Transverse colon (tissue), 4 donors: ENCODE measurements around the gene ADIPOR2. TPM values are rescaled to one million over a fixed set of nuclear protein-coding genes. Genes with fewer than 3 reads are reported as not detected.

Experiments used
- DNase-seq: peaks from one replicate; pipeline ENCODE4 v3.0.0-alpha.2; 2019
- H3K27ac ChIP-seq, 4 donors: fragments of 200-600 bp; sonication (generic); 2 replicates each; pipeline ENCODE4 v1.5.1; 2016 to 2018; ENCODE audit warnings: inconsistent platforms in 4 of 4
- H3K27me3 ChIP-seq: fragments of 200-600 bp; sonication (generic); 2 replicates; pipeline ENCODE4 v1.5.1; 2017; ENCODE audit warnings: inconsistent platforms
- H3K36me3 ChIP-seq, 4 donors: fragments of 200-600 bp; sonication (generic); 2 replicates each; pipeline ENCODE4 v1.5.1; 2017 to 2019; ENCODE audit warnings: inconsistent platforms in 4 of 4
- H3K4me1 ChIP-seq, 4 donors: fragments of 200-600 bp; sonication (generic); 2 replicates each; pipeline ENCODE4 v1.5.1; 2017 to 2020; ENCODE audit warnings: inconsistent platforms in 4 of 4
- H3K4me3 ChIP-seq, 4 donors: fragments of 200-600 bp; sonication (generic); 1 replicate in 1 of 4; 2 replicates in 3 of 4; pipeline versions ENCODE4 v1.5.1 to v1.6.1; 2017 to 2019; ENCODE audit warnings: inconsistent platforms in 4 of 4
- H3K9me3 ChIP-seq, 2 donors: fragments of 200-600 bp; sonication (generic); 2 replicates each; pipeline ENCODE4 v1.5.1; 2017 to 2019; ENCODE audit warnings: inconsistent platforms in 2 of 2
- CTCF ChIP-seq, 5 experiments: fragments of 200-600 bp in 3 of 5; fragments of 450-650 bp in 2 of 5; sonication (generic) in 3 of 5; IDR thresholded peaks; 1 replicate in 2 of 5; 2 replicates in 3 of 5; pipeline ENCODE4 v1.5.1; 2016 to 2017; ENCODE audit warnings: antibody characterized with exemption in 5 of 5, inconsistent platforms in 3 of 5, mild to moderate bottlenecking in 2 of 5, moderate library complexity in 1 of 5
- EP300 ChIP-seq: sonication (generic); formaldehyde crosslinking; IDR thresholded peaks from one replicate; pipeline ENCODE4 v1.6.1; 2017; ENCODE audit warnings: antibody characterized with exemption, low read depth
- POLR2A ChIP-seq: fragments of 450-650 bp; IDR thresholded peaks from one replicate; pipeline ENCODE4 v1.6.1; 2016; ENCODE audit warnings: antibody characterized with exemption, mild to moderate bottlenecking, moderate library complexity
- POLR2AphosphoS5 ChIP-seq, 3 donors: sonication (generic); formaldehyde crosslinking; IDR thresholded peaks; one replicate each; pipeline ENCODE4 v1.6.1; 2016; ENCODE audit warnings: antibody characterized with exemption in 3 of 3
- WGBS, 2 donors: methylation state at CpG; one replicate each; pipeline ENCODE4 v1.1.5; 2018; ENCODE audit warnings: low coverage in 1 of 2; 5-methylcytosine and 5-hydroxymethylcytosine counted together
- in situ Hi-C, 4 donors: fragments of 200-750 bp; cut with MboI; loops; one replicate each; pipeline versions ENCODE4 v1.15.0 to v1.15.1; 2017; ENCODE audit warnings: low sequenced_read_pairs in 3 of 4, low pct_ligation_motif_present in 1 of 4, low pct_unique_long_range_greater_than_20kb in 1 of 4
- intact Hi-C: fragments of 100-400 bp; cut with DNase I; formaldehyde crosslinking; loops from one replicate; pipeline ENCODE4 v1.15.1; 2023; ENCODE audit warnings: low total_unique reads
- total RNA-seq, 4 donors: library from RNA; depleted of rRNA; stranded (reverse); fragments of >200 nt; gene quantifications; one replicate each; pipeline ENCODE4 v1.1.0, GENCODE V29; 2016

Gene ADIPOR2
- total RNA-seq, 4 donors from 2014 or later, result 27.9 to 74.2 (median 52.1) TPM

- H3K27me3 ChIP-seq, result peaks cover 37% of the 10 kb centered on the region
- no peak for DNase-seq
- in situ Hi-C loops (no loop called here), intact Hi-C loops (loop anchor here (10.0 kb wide), 1 partner anchor 74 kb away; no protein-coding TSS in a partner anchor)
- no peaks in the 10 kb centered on the region for H3K4me1 ChIP-seq
- H3K36me3 ChIP-seq, result no peaks in the 10 kb centered on the region
- 10 to 34% methylated on average over 2 to 3 of the region's 3 CpGs for WGBS, 2 donors
- no peak overlapping the region for H3K27ac ChIP-seq
- no peaks in the 10 kb centered on the region for H3K9me3 ChIP-seq
- H3K4me3 ChIP-seq, result no peak overlapping the region
- TF ChIP-seq CTCF (IDR thresholded peaks at IDR 0.05) (no peak), POLR2A (no peak), EP300 (no peak), POLR2AphosphoS5 (IDR thresholded peaks at IDR 0.05) (no peak)
These were observed 139.6 kb downstream of the ADIPOR2 start for GRCh38 chr12:1830401-1830845.

- in situ Hi-C loops, result no loop called here
- Histone ChIP-seq H3K4me3 (no peak overlapping the region), H3K27ac (no peak overlapping the region), H3K27me3 (peaks cover 37% of the 10 kb centered on the region), H3K9me3 (no peaks in the 10 kb centered on the region), H3K36me3 (no peaks in the 10 kb centered on the region), H3K4me1 (no peaks in the 10 kb centered on the region)
- WGBS, 2 donors, result 14% methylated on average over 32 of the region's 34 CpGs; no CpG with 5 or more reads in 1 of the 2 donors
- TF ChIP-seq POLR2AphosphoS5 (IDR thresholded peaks at IDR 0.05) (no peak), EP300 (no peak), CTCF (IDR thresholded peaks at IDR 0.05) (no peak), POLR2A (no peak)
- intact Hi-C loops, result loop anchor here (10.0 kb wide), 1 partner anchor 74 kb away; no protein-coding TSS in a partner anchor
- peak; percentile 43 for DNase-seq
These were observed 140.4 kb downstream of the ADIPOR2 start for GRCh38 chr12:1830981-1831963.

GRCh38 chr12:1832801-1833595, 142.1 kb downstream of the ADIPOR2 start:
- in situ Hi-C loops, result no loop called here
- Histone ChIP-seq H3K36me3 (no peaks in the 10 kb centered on the region), H3K27ac (no peak overlapping the region), H3K4me1 (no peaks in the 10 kb centered on the region), H3K4me3 (no peak overlapping the region), H3K9me3 (no peaks in the 10 kb centered on the region), H3K27me3 (peaks cover 37% of the 10 kb centered on the region)
- TF ChIP-seq EP300, result no peak
- no peak for TF ChIP-seq CTCF (IDR thresholded peaks at IDR 0.05)
- no peak for TF ChIP-seq POLR2A
- TF ChIP-seq POLR2AphosphoS5 (IDR thresholded peaks at IDR 0.05), result no peak
- 63 to 78% methylated on average over 6 to 17 of the region's 17 CpGs for WGBS, 2 donors
- no peak for DNase-seq
- intact Hi-C loops, result loop anchor here (10.0 kb wide), 1 partner anchor 72 kb away; no protein-coding TSS in a partner anchor

GRCh38 chr12:1833596-1834028, 142.7 kb downstream of the ADIPOR2 start:
- in situ Hi-C loops (no loop called here), intact Hi-C loops (loop anchor here (10.0 kb wide), 1 partner anchor 71 kb away; no protein-coding TSS in a partner anchor)
- Histone ChIP-seq H3K27me3 (peaks cover 37% of the 10 kb centered on the region), H3K4me1 (no peaks in the 10 kb centered on the region), H3K4me3 (no peak overlapping the region), H3K27ac (no peak overlapping the region), H3K36me3 (no peaks in the 10 kb centered on the region), H3K9me3 (no peaks in the 10 kb centered on the region)
- WGBS, 2 donors, result 80 to 85% methylated on average over 9 to 10 of the region's 10 CpGs
- TF ChIP-seq POLR2A, result no peak
- TF ChIP-seq EP300, result no peak
- no peak for TF ChIP-seq CTCF (IDR thresholded peaks at IDR 0.05)
- no peak for TF ChIP-seq POLR2AphosphoS5 (IDR thresholded peaks at IDR 0.05)
- DNase-seq, result no peak
